ENCODE results near the gene PARVA. TPM values are rescaled to one million over a fixed set of nuclear protein-coding genes. Genes with fewer than 3 reads are reported as not detected.

Gene PARVA
- total and polyA plus RNA-seq, 2 of the 8 experiments (the other 6 are each of a cell fraction or from before 2014, with no cell fraction given): 3.1 to 13.5 TPM

- H3K79me1 ChIP-seq (ENCODE audit: low read depth, low read length): no peaks in the 10 kb centered on the region
- no peak overlapping the region for H2BK5ac ChIP-seq (ENCODE audit: low read depth, low read length)
- no peak overlapping the region for H2BK15ac ChIP-seq (ENCODE audit: low read length)
- DNase-seq (ENCODE audit: low read depth in 1 of 2, low spot score in 2 of 2) (no peak), FAIRE-seq (no peak)
- no peak overlapping the region; the same call in 1 of the 2 replicates for H4K8ac ChIP-seq (ENCODE audit: extremely low read depth, insufficient read depth, low read length)
- no peak overlapping the region for H2AK5ac ChIP-seq (ENCODE audit: low read depth, low read length)
- no peaks in the 10 kb centered on the region for H3K79me2 ChIP-seq (ENCODE audit: control insufficient read depth in 1 of 2, insufficient read depth in 2 of 2, low read length in 2 of 2)
- H3K27ac ChIP-seq (ENCODE audit: low read depth, low read length): no peak overlapping the region
- H3K27me3 ChIP-seq (replicated peaks in 1 of 4; ENCODE audit: control insufficient read depth in 3 of 4, extremely low read depth in 1 of 4, insufficient read depth in 3 of 4, low read length in 3 of 4): no peaks in the 10 kb centered on the region
- H3K4ac ChIP-seq (replicated peaks; ENCODE audit: insufficient read length, low read depth, low read length): no peak overlapping the region
- H2AFZ ChIP-seq (ENCODE audit: low read length): no peak overlapping the region
- no peak overlapping the region for H4K91ac ChIP-seq (replicated peaks; ENCODE audit: insufficient read length, low read length)
- no peaks in the 10 kb centered on the region for H3K9me3 ChIP-seq (ENCODE audit: insufficient read depth in 2 of 2, low read depth in 1 of 2, low read length in 1 of 2)
- H3K18ac ChIP-seq (ENCODE audit: extremely low read depth, low read length): no peak overlapping the region
- 91% methylated on average over 3 of the region's 3 CpGs; no CpG with 5 or more reads in 1 of the 2 experiments for WGBS, 2 experiments (ENCODE audit: extremely low coverage in 1 of 2, insufficient coverage in 1 of 2, insufficient read length in 1 of 2, insufficient replicate concordance in 2 of 2, low coverage in 1 of 2, low lambda C conversion rate in 2 of 2, missing lambda C conversion rate in 1 of 2)
- H3K23ac ChIP-seq (ENCODE audit: insufficient read length): no peak overlapping the region
- no peak overlapping the region for H2BK20ac ChIP-seq (ENCODE audit: low read length)
- no peaks in the 10 kb centered on the region for H4K20me1 ChIP-seq (replicated peaks in 1 of 2; ENCODE audit: control insufficient read depth in 1 of 2, insufficient read depth in 2 of 2, low read length in 2 of 2)
- H3K56ac ChIP-seq (replicated peaks; ENCODE audit: insufficient read length, low read depth, low read length): no peak overlapping the region
- TF ChIP-seq CTCF (IDR thresholded peaks at IDR 0.05; ENCODE audit: control extremely low read depth in 1 of 3, insufficient read depth in 1 of 3, low read depth in 1 of 3, low read length in 3 of 3) (no peak), SAP30 (IDR thresholded peaks at IDR 0.05; ENCODE audit: insufficient read depth, insufficient replicate concordance, low read length) (no peak)
- H2BK12ac ChIP-seq (ENCODE audit: low read depth, low read length): no peak overlapping the region
- no peak overlapping the region for H3K14ac ChIP-seq (ENCODE audit: insufficient read length)
- no peaks in the 10 kb centered on the region for H3K23me2 ChIP-seq (ENCODE audit: low read depth, low read length)
- no peak overlapping the region for H3K4me3 ChIP-seq (ENCODE audit: extremely low read depth in 1 of 4, insufficient read depth in 2 of 4, low read depth in 3 of 4, low read length in 4 of 4)
- no peak overlapping the region for H4K5ac ChIP-seq (ENCODE audit: insufficient read length, low read depth, low read length)
- peaks cover 0 to 5% (median under 1%) of the 10 kb centered on the region in 4 experiments; a peak in 3 of 7 replicates for H3K4me1 ChIP-seq (replicated peaks in 1 of 4; ENCODE audit: control insufficient read depth in 3 of 4, insufficient read depth in 4 of 4, low read length in 3 of 4)
- ChIA-PET POLR2A (ENCODE audit: partially characterized antibody) (no interaction called here), CTCF (ENCODE audit: partially characterized antibody) (interaction anchor here (1.3 kb wide), 1 partner anchor 491 kb away, joined by 3 read pairs; no protein-coding TSS in a partner anchor)
- H3K9ac ChIP-seq (replicated peaks in 1 of 4; ENCODE audit: extremely low read depth in 1 of 4, low read depth in 3 of 4, low read length in 3 of 4): no peak overlapping the region
- no peak overlapping the region for H2BK120ac ChIP-seq (replicated peaks; ENCODE audit: low read depth, low read length)
- H3K36me3 ChIP-seq (ENCODE audit: control insufficient read depth in 2 of 4, insufficient read depth in 4 of 4, low read length in 3 of 4): no peaks in the 10 kb centered on the region
- H3K4me2 ChIP-seq (ENCODE audit: insufficient read depth in 1 of 2, low read depth in 2 of 2, low read length in 2 of 2): no peak overlapping the region
Observed at GRCh38 chr11:12404436-12404835, 27.1 kb downstream of the PARVA start.

Measured in H1 (cell line).